NCI-H82 treated with DMSO at 0.1 percent for 48 hours (cell line): ENCODE results near the gene PRKCQ.

Source experiments
- DNase-seq: peaks from one replicate; lab custom pipeline; 2025; ENCODE audit not compliant: unreplicated experiment; lab: John Stamatoyannopoulos, UW

PRKCQ gene

GRCh38 chr10:6528198-6528950 lies 51.7 kb downstream of the PRKCQ start:
- no peak for DNase-seq

- DNase-seq, result no peak
These were observed 54.4 kb downstream of the PRKCQ start for GRCh38 chr10:6525599-6526165.

GRCh38 chr10:6522230-6522629 lies 57.8 kb downstream of the PRKCQ start:
- DNase-seq, result no peak

- no peak for DNase-seq
These were observed 59.9 kb downstream of the PRKCQ start for GRCh38 chr10:6520138-6520537.

GRCh38 chr10:6518791-6519429 lies 61.2 kb downstream of the PRKCQ start:
- DNase-seq, result no peak

GRCh38 chr10:6516929-6517284 lies 63.2 kb downstream of the PRKCQ start:
- DNase-seq, result no peak

- DNase-seq, result no peak
These were observed 63.7 kb downstream of the PRKCQ start for GRCh38 chr10:6516281-6516928.

- no peak for DNase-seq
These were observed 65.0 kb downstream of the PRKCQ start for GRCh38 chr10:6514844-6515780.

- no peak for DNase-seq
These were observed 65.9 kb downstream of the PRKCQ start for GRCh38 chr10:6514180-6514579.

GRCh38 chr10:6513476-6513875 lies 66.6 kb downstream of the PRKCQ start:
- DNase-seq, result no peak

GRCh38 chr10:6512182-6512581 lies 67.9 kb downstream of the PRKCQ start:
- DNase-seq, result no peak

GRCh38 chr10:6511347-6511746 lies 68.7 kb downstream of the PRKCQ start:
- DNase-seq, result no peak

GRCh38 chr10:6507311-6507710 lies 72.8 kb downstream of the PRKCQ start:
- DNase-seq, result no peak

GRCh38 chr10:6505300-6505699 lies 74.8 kb downstream of the PRKCQ start:
- DNase-seq, result no peak

- no peak for DNase-seq
These were observed 75.8 kb downstream of the PRKCQ start for GRCh38 chr10:6504296-6504695.

- DNase-seq, result no peak
These were observed 76.9 kb downstream of the PRKCQ start for GRCh38 chr10:6503171-6503570.

- DNase-seq, result no peak
These were observed 78.1 kb downstream of the PRKCQ start for GRCh38 chr10:6501931-6502330.

- no peak for DNase-seq
These were observed 80.1 kb downstream of the PRKCQ start for GRCh38 chr10:6499974-6500373.

- no peak for DNase-seq
These were observed 81.3 kb downstream of the PRKCQ start for GRCh38 chr10:6498771-6499170.

GRCh38 chr10:6497620-6498019 lies 82.5 kb downstream of the PRKCQ start:
- no peak for DNase-seq
